Muscle layer of colon (tissue), 2 donors: Measurements from ENCODE around the gene FKBP8.
"Not testable (repeated sequence)": the region's sequence is repeated elsewhere in the genome, so short reads cannot be mapped to it uniquely, and the experiment has no call there.

Source experiments
- H3K27ac ChIP-seq: one replicate; pipeline ENCODE4 v1.7.0; 2013; ENCODE audit warnings: low read depth, mild to moderate bottlenecking, low read length, moderate library complexity
- H3K27me3 ChIP-seq, 2 donors: one replicate each; pipeline ENCODE4 v1.7.0; 2013; ENCODE audit warnings: low read length in 2 of 2, mild to moderate bottlenecking in 2 of 2; ENCODE audit not compliant: insufficient read depth in 2 of 2, control insufficient read depth in 1 of 2
- H3K36me3 ChIP-seq: one replicate; pipeline ENCODE4 v1.7.0; 2013; ENCODE audit warnings: mild to moderate bottlenecking, low read length; ENCODE audit not compliant: insufficient read depth
- H3K4me1 ChIP-seq: one replicate; pipeline ENCODE4 v1.7.0; 2013; ENCODE audit warnings: mild to moderate bottlenecking, low read length; ENCODE audit not compliant: insufficient read depth
- H3K4me3 ChIP-seq, 2 donors: one replicate each; pipeline ENCODE4 v1.7.0; 2013; ENCODE audit warnings: low read length in 2 of 2, low read depth in 1 of 2, mild to moderate bottlenecking in 1 of 2, moderate library complexity in 1 of 2
- H3K9ac ChIP-seq: one replicate; pipeline ENCODE4 v1.7.0; 2013; ENCODE audit warnings: low read length
- H3K9me3 ChIP-seq: one replicate; pipeline ENCODE4 v1.7.0; 2013; ENCODE audit warnings: mild to moderate bottlenecking, low read length
- donor health status: abdominal sarcoma.
- donor health status: Adenocarcinoma of cecum.

FKBP8 gene

GRCh38 chr19:18557411-18558201 is 14.2 kb upstream of the FKBP8 start, which contains the start of gene KXD1:
KXD1 (plus strand) TSS chr19:18557870; CDS start chr19:18562057, 4,187 bp downstream.
- Histone ChIP-seq H3K4me1 (peaks cover 9% of the 10 kb centered on the region), H3K9me3 (no peaks in the 10 kb centered on the region), H3K36me3 (peaks cover 12% of the 10 kb centered on the region), H3K27ac (peak within 1 kb of the TSS; percentile 98), H3K9ac (peak within 1 kb of the TSS; percentile 98), H3K27me3 (no peaks in the 10 kb centered on the region), H3K4me3 (peak within 1 kb of the TSS; percentile 91 to 94)

GRCh38 chr19:18551631-18552030 is 8.3 kb upstream of the FKBP8 start:
- Histone ChIP-seq H3K9me3 (no peaks in the 10 kb centered on the region), H3K27ac (no peak overlapping the region), H3K36me3 (no peaks in the 10 kb centered on the region), H3K4me1 (no peaks in the 10 kb centered on the region), H3K9ac (no peak overlapping the region), H3K27me3 (no peaks in the 10 kb centered on the region), H3K4me3 (no peak overlapping the region)

- H3K4me3 ChIP-seq, result peak overlapping the region in 1 of 2 donors; percentile 64
Measured at GRCh38 chr19:18543814-18544475, 572 bp upstream of the FKBP8 start.

GRCh38 chr19:18541992-18542940 is 1.1 kb downstream of the FKBP8 start:
- Histone ChIP-seq H3K4me1 (peaks cover 16% of the 10 kb centered on the region), H3K9ac (peak overlapping the region; percentile 83), H3K36me3 (peaks cover 23% of the 10 kb centered on the region), H3K9me3 (no peaks in the 10 kb centered on the region), H3K27me3 (no peaks in the 10 kb centered on the region), H3K4me3 (peak overlapping the region; percentile 21 to 59), H3K27ac (peak overlapping the region; percentile 84)

More at GRCh38 chr19:18543814-18544475, 572 bp upstream of the FKBP8 start:
- peaks cover 16% of the 10 kb centered on the region for H3K4me1 ChIP-seq
- peaks cover 16% of the 10 kb centered on the region for H3K36me3 ChIP-seq
- peak overlapping the region; percentile 49 for H3K9ac ChIP-seq
- no peaks in the 10 kb centered on the region for H3K9me3 ChIP-seq
- H3K27me3 ChIP-seq, result no peaks in the 10 kb centered on the region
- no peak overlapping the region for H3K27ac ChIP-seq

GRCh38 chr19:18541258-18541991 is 1.9 kb downstream of the FKBP8 start:
- Histone ChIP-seq H3K4me3 (peak overlapping the region in 1 of 2 donors; percentile 21), H3K27ac (no peak overlapping the region), H3K4me1 (peaks cover 16% of the 10 kb centered on the region), H3K36me3 (peaks cover 31% of the 10 kb centered on the region), H3K27me3 (no peaks in the 10 kb centered on the region), H3K9me3 (no peaks in the 10 kb centered on the region), H3K9ac (no peak overlapping the region)

- not testable (repeated sequence) for H3K27ac ChIP-seq, H3K9ac ChIP-seq, H3K27me3 ChIP-seq, H3K4me3 ChIP-seq, H3K9me3 ChIP-seq
- H3K4me1 ChIP-seq, result peaks cover 16% of the 10 kb centered on the region
- H3K36me3 ChIP-seq, result peaks cover 37% of the 10 kb centered on the region
Measured at GRCh38 chr19:18540200-18540599, 3.2 kb downstream of the FKBP8 start.

- peaks cover 37% of the 10 kb centered on the region for H3K36me3 ChIP-seq
Measured at GRCh38 chr19:18539372-18539771, 4.0 kb downstream of the FKBP8 start.

GRCh38 chr19:18538115-18538514 is 5.3 kb downstream of the FKBP8 start:
- no peak overlapping the region for H3K27ac ChIP-seq
- no peaks in the 10 kb centered on the region for H3K27me3 ChIP-seq
- peaks cover 38% of the 10 kb centered on the region for H3K36me3 ChIP-seq
- H3K4me3 ChIP-seq, result no peak overlapping the region
- H3K4me1 ChIP-seq, result peaks cover 9% of the 10 kb centered on the region
- no peaks in the 10 kb centered on the region for H3K9me3 ChIP-seq
- H3K9ac ChIP-seq, result no peak overlapping the region

More at GRCh38 chr19:18539372-18539771, 4.0 kb downstream of the FKBP8 start:
- Histone ChIP-seq H3K9ac (no peak overlapping the region), H3K4me1 (peaks cover 16% of the 10 kb centered on the region), H3K27ac (no peak overlapping the region), H3K9me3 (no peaks in the 10 kb centered on the region), H3K27me3 (no peaks in the 10 kb centered on the region), H3K4me3 (no peak overlapping the region)

- peaks cover 45% of the 10 kb centered on the region for H3K36me3 ChIP-seq
- peaks cover 7% of the 10 kb centered on the region for H3K4me1 ChIP-seq
- no peaks in the 10 kb centered on the region for H3K9me3 ChIP-seq
- H3K4me3 ChIP-seq, result no peak overlapping the region
- H3K9ac ChIP-seq, result no peak overlapping the region
- H3K27me3 ChIP-seq, result no peaks in the 10 kb centered on the region
- H3K27ac ChIP-seq, result no peak overlapping the region
Measured at GRCh38 chr19:18537431-18537830, 5.9 kb downstream of the FKBP8 start.

GRCh38 chr19:18536475-18536874 is 6.9 kb downstream of the FKBP8 start:
- Histone ChIP-seq H3K27ac (no peak overlapping the region), H3K27me3 (no peaks in the 10 kb centered on the region), H3K9me3 (no peaks in the 10 kb centered on the region), H3K4me1 (no peaks in the 10 kb centered on the region), H3K36me3 (peaks cover 54% of the 10 kb centered on the region), H3K4me3 (no peak overlapping the region), H3K9ac (no peak overlapping the region)
